PC-3 (cell line): ENCODE data around the gene JAKMIP1. TPM values are rescaled to one million over a fixed set of nuclear protein-coding genes. Genes with fewer than 3 reads are reported as not detected.

Source experiments
- ATAC-seq: fragments of 200-7000 bp; cut with Tn5 transposase; 2 replicates; pipeline ENCODE4 v1.9.1; 2020; ENCODE audit warnings: mild to moderate bottlenecking, moderate library complexity
- BruUV-seq: library from RNA; stranded (reverse); fragments of 400-500 nt; replicated peaks from 2 replicates; lab custom pipeline; 2021; lab: Mats Ljungman, UMichigan
- CTCF ChIA-PET: fragments of 300-600 bp; sonication (Branson Sonifier 250); formaldehyde crosslinking; loops from one replicate; lab custom pipeline; 2022; ENCODE audit warnings: antibody characterized with exemption; lab: Charles Lee
- POLR2A ChIA-PET: fragments of 300-600 bp; sonication (Branson Sonifier 250); formaldehyde crosslinking; loops from one replicate; lab custom pipeline; 2022; ENCODE audit warnings: antibody characterized with exemption; ENCODE audit not compliant: unreplicated experiment; lab: Charles Lee
- DNase-seq: peaks from one replicate; pipeline ENCODE4 v3.0.0-alpha.2; 2015
- H2AFZ ChIP-seq: fragments of 300-600 bp; sonication (generic); 2 replicates; pipeline ENCODE4 v1.6.0; 2016; ENCODE audit warnings: antibody characterized with exemption, low read length
- H3F3A ChIP-seq: fragments of 300-600 bp; sonication (generic); one replicate; pipeline ENCODE4 v1.6.0; 2017; ENCODE audit warnings: antibody characterized with exemption, low read length, control low read depth, mild to moderate bottlenecking; ENCODE audit not compliant: unreplicated experiment
- H3K27ac ChIP-seq: fragments of 300-600 bp; sonication (generic); 2 replicates; pipeline ENCODE4 v1.5.1; 2016; ENCODE audit warnings: mild to moderate bottlenecking, low read length
- H3K27me3 ChIP-seq: fragments of 300-600 bp; sonication (generic); 2 replicates; pipeline ENCODE4 v1.6.1; 2016; ENCODE audit warnings: low read length, mixed read lengths
- H3K36me3 ChIP-seq: fragments of 300-600 bp; sonication (generic); 2 replicates; pipeline ENCODE4 v1.6.1; 2016; ENCODE audit warnings: low read depth, mixed run types, low read length, mixed read lengths
- H3K4me1 ChIP-seq: fragments of 300-600 bp; sonication (generic); 2 replicates; pipeline ENCODE4 v1.5.1; 2016; ENCODE audit warnings: low read length; ENCODE audit not compliant: insufficient read depth
- H3K4me2 ChIP-seq: fragments of 300-600 bp; sonication (generic); 2 replicates; pipeline ENCODE4 v1.6.0; 2016; ENCODE audit warnings: low read length
- H3K4me3 ChIP-seq: fragments of 300-600 bp; sonication (generic); 2 replicates; pipeline ENCODE4 v1.5.1; 2016; ENCODE audit warnings: mild to moderate bottlenecking, low read length, mixed read lengths
- H3K79me2 ChIP-seq: fragments of 300-600 bp; sonication (generic); 2 replicates; pipeline ENCODE4 v1.6.1; 2017; ENCODE audit warnings: low read length, mixed read lengths
- H3K9ac ChIP-seq: fragments of 300-600 bp; sonication (generic); 2 replicates; pipeline ENCODE4 v1.6.0; 2016; ENCODE audit warnings: mild to moderate bottlenecking, low read length
- H3K9me2 ChIP-seq: fragments of 300-600 bp; sonication (generic); replicated peaks from 2 replicates; pipeline ENCODE4 v1.6.1; 2016; ENCODE audit warnings: mixed run types, low read length, mixed read lengths
- H3K9me3 ChIP-seq: fragments of 300-600 bp; sonication (generic); 2 replicates; pipeline ENCODE4 v1.6.1; 2016; ENCODE audit warnings: low read length, mixed read lengths
- H4K20me1 ChIP-seq: fragments of 300-600 bp; sonication (generic); 2 replicates; pipeline ENCODE4 v1.6.1; 2016; ENCODE audit warnings: low read length, mixed read lengths
- EZH2 ChIP-seq: fragments of 300-600 bp; sonication (generic); IDR thresholded peaks from one replicate; pipeline ENCODE4 v1.6.1; 2017; ENCODE audit warnings: antibody characterized with exemption, mild to moderate bottlenecking, low read length; ENCODE audit not compliant: unreplicated experiment
- EZH2phosphoT487 ChIP-seq: fragments of 300-600 bp; sonication (generic); IDR thresholded peaks from 2 replicates; pipeline ENCODE4 v1.6.1; 2018; ENCODE audit warnings: mild to moderate bottlenecking, antibody characterized with exemption, low read length, borderline replicate concordance
- intact Hi-C: fragments of 100-400 bp; cut with micrococcal nuclease; formaldehyde crosslinking; loops from 2 replicates; pipeline ENCODE4 v1.9.0; 2023
- total RNA-seq: library from RNA; depleted of rRNA; stranded (reverse); fragments of >200 nt; gene quantifications from 2 replicates; pipeline ENCODE4 v1.2.3, GENCODE V29; 2014
- TF ChIP-seq, protein P1 (sequence below): fragments of 300-600 bp; sonication (generic); conservative IDR thresholded peaks from 2 replicates; pipeline ENCODE4 v1.5.1; 2017; ENCODE audit warnings: antibody characterized with exemption, low read depth, mild to moderate bottlenecking, low read length

JAKMIP1 gene
- total RNA-seq, 1 experiment from 2014 or later: 0.04 TPM

DNA sequence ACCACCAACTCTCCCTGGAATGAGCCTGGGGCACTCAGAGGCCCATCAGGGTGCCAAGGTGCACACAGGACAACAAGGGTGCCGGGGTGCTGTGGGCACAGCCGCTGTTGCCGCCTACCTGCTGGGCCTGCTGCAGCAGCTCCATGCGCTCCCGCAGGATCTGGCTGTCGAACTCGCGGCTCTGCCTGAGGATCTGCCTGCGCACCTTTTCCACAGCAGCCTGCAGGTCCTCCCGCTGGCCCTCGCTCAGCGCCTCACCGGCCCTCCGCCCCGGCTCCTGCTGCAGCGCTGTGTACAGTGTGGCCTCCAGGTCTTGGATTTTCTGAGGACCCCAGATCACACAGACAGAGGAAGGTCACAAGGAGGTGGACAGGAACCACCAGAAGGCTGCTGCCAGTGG, 164.6 kb downstream of the JAKMIP1 start:
- ATAC-seq: no peak
- ChIA-PET POLR2A (no interaction called here), CTCF (no interaction called here)
- Histone ChIP-seq H3F3A (no peaks in the 10 kb centered on the region), H3K9me2 (no peaks in the 10 kb centered on the region), H3K4me3 (no peak overlapping the region), H3K79me2 (no peaks in the 10 kb centered on the region), H3K9me3 (no peaks in the 10 kb centered on the region), H3K27me3 (peaks cover 28% of the 10 kb centered on the region), H3K36me3 (no peaks in the 10 kb centered on the region), H3K4me1 (no peaks in the 10 kb centered on the region), H3K9ac (no peak overlapping the region), H3K27ac (no peak overlapping the region), H4K20me1 (no peaks in the 10 kb centered on the region), H3K4me2 (no peak overlapping the region), H2AFZ (no peak overlapping the region)
- BruUV-seq: no TSS peak
- intact Hi-C loops: no loop called here
- TF ChIP-seq, protein P1, sequence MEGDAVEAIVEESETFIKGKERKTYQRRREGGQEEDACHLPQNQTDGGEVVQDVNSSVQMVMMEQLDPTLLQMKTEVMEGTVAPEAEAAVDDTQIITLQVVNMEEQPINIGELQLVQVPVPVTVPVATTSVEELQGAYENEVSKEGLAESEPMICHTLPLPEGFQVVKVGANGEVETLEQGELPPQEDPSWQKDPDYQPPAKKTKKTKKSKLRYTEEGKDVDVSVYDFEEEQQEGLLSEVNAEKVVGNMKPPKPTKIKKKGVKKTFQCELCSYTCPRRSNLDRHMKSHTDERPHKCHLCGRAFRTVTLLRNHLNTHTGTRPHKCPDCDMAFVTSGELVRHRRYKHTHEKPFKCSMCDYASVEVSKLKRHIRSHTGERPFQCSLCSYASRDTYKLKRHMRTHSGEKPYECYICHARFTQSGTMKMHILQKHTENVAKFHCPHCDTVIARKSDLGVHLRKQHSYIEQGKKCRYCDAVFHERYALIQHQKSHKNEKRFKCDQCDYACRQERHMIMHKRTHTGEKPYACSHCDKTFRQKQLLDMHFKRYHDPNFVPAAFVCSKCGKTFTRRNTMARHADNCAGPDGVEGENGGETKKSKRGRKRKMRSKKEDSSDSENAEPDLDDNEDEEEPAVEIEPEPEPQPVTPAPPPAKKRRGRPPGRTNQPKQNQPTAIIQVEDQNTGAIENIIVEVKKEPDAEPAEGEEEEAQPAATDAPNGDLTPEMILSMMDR: no peak
- TF ChIP-seq EZH2 (no peak), EZH2phosphoT487 (no peak)
- no peak for DNase-seq

DNA sequence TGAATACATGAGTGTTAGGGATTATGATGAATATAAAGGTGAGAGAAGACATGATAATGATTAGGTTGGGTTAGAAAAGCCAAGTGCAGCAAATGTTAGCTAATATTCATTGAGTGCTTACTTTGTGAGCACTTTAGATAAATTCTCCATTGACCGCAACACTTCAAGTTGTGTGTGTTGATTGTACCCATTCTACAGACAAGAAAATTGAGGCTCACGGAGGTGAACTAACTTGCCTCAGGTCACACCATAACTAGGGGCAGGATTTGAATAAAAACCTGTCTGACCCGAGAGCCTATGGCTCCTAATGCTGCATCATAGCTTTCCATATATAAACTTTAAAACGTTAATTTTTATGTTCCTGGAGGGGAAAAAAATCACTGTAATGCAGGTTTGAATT, 167.0 kb downstream of the JAKMIP1 start:
- no TSS peak for BruUV-seq
- Histone ChIP-seq H3K9me2 (no peaks in the 10 kb centered on the region), H3K4me1 (no peaks in the 10 kb centered on the region), H4K20me1 (no peaks in the 10 kb centered on the region), H3K4me2 (no peak overlapping the region), H3K9ac (no peak overlapping the region), H3K36me3 (no peaks in the 10 kb centered on the region), H3K4me3 (no peak overlapping the region), H3K27me3 (peaks cover 36% of the 10 kb centered on the region), H3F3A (no peaks in the 10 kb centered on the region), H2AFZ (no peak overlapping the region), H3K9me3 (no peaks in the 10 kb centered on the region), H3K27ac (no peak overlapping the region), H3K79me2 (no peaks in the 10 kb centered on the region)
- intact Hi-C loops: no loop called here
- ATAC-seq: no peak
- no peak for DNase-seq
- no peak for TF ChIP-seq EZH2phosphoT487
- TF ChIP-seq, protein P1: no peak
- no peak for TF ChIP-seq EZH2
- ChIA-PET POLR2A (no interaction called here), CTCF (no interaction called here)

DNA sequence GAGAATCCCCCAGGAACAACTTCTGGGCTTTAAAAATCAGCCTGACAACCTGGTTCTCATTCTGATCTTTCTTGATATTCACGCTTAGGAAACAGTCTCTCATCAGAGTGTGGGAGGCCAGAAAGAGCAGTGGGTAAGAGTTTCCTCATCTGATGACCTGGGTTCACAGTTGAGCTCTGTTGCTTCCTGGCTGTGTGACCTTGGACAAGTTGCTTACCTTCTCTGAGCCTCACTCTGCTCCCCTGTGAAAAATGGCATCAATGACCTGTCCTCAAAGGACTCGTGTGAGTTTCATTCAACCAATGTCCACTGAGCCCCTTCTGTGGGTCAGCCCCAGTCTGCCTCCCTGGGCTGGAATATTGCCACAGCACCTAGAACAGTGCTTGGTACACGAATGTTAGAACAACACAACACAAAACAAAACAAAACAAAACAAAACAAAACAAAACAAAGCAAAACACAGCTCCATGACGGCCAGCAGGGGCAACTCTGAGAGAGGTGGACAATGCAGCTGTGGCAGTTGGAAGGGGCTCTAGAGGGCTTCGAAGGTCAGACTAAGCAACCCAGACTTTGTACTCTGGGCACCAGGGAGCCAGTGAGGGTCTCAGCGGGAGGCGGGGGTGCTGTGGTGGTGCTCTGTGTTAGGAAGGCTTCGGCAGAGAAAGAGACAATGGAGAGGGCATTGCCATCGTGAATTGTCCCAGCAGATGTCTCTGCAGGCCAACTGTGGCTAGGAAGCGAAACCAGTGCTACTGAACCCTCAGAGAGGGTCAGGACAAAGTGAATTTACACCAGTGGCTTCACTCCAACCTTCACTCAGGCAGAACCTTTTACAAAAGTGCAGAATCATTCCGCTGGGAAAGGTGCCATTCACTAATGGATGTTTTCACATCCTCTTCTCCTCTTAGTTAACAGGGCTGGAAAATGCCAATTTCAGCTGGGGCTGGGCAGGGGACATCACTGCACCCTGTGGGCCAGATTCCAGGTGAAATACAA, 167.8 kb downstream of the JAKMIP1 start:
- Histone ChIP-seq H3K79me2 (no peaks in the 10 kb centered on the region), H3K36me3 (no peaks in the 10 kb centered on the region), H3K9me2 (no peaks in the 10 kb centered on the region), H4K20me1 (no peaks in the 10 kb centered on the region), H3K27me3 (peaks cover 39% of the 10 kb centered on the region), H2AFZ (no peak overlapping the region), H3K4me3 (no peak overlapping the region), H3K4me1 (no peaks in the 10 kb centered on the region), H3K9ac (no peak overlapping the region), H3K27ac (no peak overlapping the region), H3K9me3 (no peaks in the 10 kb centered on the region), H3F3A (no peaks in the 10 kb centered on the region), H3K4me2 (no peak overlapping the region)
- BruUV-seq: no TSS peak
- DNase-seq: no peak
- intact Hi-C loops: no loop called here
- ChIA-PET POLR2A (no interaction called here), CTCF (no interaction called here)
- TF ChIP-seq, protein P1: no peak
- TF ChIP-seq EZH2phosphoT487 (no peak), EZH2 (no peak)
- ATAC-seq: no peak
